B cell (primary cell): ENCODE results near the gene CDH7. TPM values are rescaled to one million over a fixed set of nuclear protein-coding genes. Genes with fewer than 3 reads are reported as not detected.

ENCODE experiments used
- ATAC-seq: fragments of 200-7000 bp; cut with Tn5 transposase; one replicate; pipeline ENCODE4 v1.10.0; 2021; ENCODE audit warnings: low read depth, mild to moderate bottlenecking, moderate number of reproducible peaks, moderate library complexity
- CTCF ChIA-PET: fragments of 350-600 bp; sonication (Branson Sonifier 250); formaldehyde crosslinking; loops from one replicate; lab custom pipeline; 2021; ENCODE audit warnings: antibody characterized with exemption, inconsistent platforms; lab: Charles Lee
- POLR2A ChIA-PET: fragments of 350-600 bp; sonication (Branson Sonifier 250); formaldehyde crosslinking; loops from one replicate; lab custom pipeline; 2021; ENCODE audit warnings: antibody characterized with exemption; lab: Charles Lee
- DNase-seq: peaks from one replicate; pipeline ENCODE4 v3.0.0; 2013
- H2AFZ ChIP-seq: 2 replicates; pipeline ENCODE4 v1.6.1; 2012; ENCODE audit warnings: mild to moderate bottlenecking, low read depth, low read length; ENCODE audit not compliant: insufficient read depth, poor library complexity, severe bottlenecking
- H3K27ac ChIP-seq, 2 donors: 1 replicate in 1 of 2; 2 replicates in 1 of 2; pipeline ENCODE4 v1.5.1; 2012 to 2013; ENCODE audit warnings: low read length in 2 of 2, mild to moderate bottlenecking in 2 of 2, moderate library complexity in 1 of 2
- H3K27me3 ChIP-seq, 4 experiments: fragments of 200-600 bp in 1 of 4; sonication (generic) in 1 of 4; replicated peaks in 1 of 4; 1 replicate in 2 of 4; 2 replicates in 2 of 4; pipeline versions ENCODE4 v1.6.1 to v1.7.0; 2013 to 2016; ENCODE audit warnings: low read length in 3 of 4, mild to moderate bottlenecking in 2 of 4, mixed read lengths in 1 of 4, moderate library complexity in 1 of 4; ENCODE audit not compliant: insufficient read depth in 4 of 4, control insufficient read depth in 3 of 4; ENCODE audit errors: control extremely low read depth in 1 of 4
- H3K36me3 ChIP-seq, 2 experiments: replicated peaks in 1 of 2; 1 replicate in 1 of 2; 2 replicates in 1 of 2; pipeline versions ENCODE4 v1.6.1 to v1.7.1; 2013; ENCODE audit warnings: low read length in 1 of 2; ENCODE audit not compliant: insufficient read depth in 2 of 2, control insufficient read depth in 1 of 2; ENCODE audit errors: control extremely low read depth in 1 of 2, extremely low read depth in 1 of 2
- H3K4me1 ChIP-seq, 2 donors: fragments of 200-600 bp in 1 of 2; sonication (generic) in 1 of 2; 1 replicate in 1 of 2; 2 replicates in 1 of 2; pipeline versions ENCODE4 v1.5.1 to v1.6.1; 2013 to 2017; ENCODE audit warnings: low read length in 2 of 2; ENCODE audit not compliant: control insufficient read depth in 2 of 2, insufficient read depth in 2 of 2
- H3K4me2 ChIP-seq: replicated peaks from 2 replicates; pipeline ENCODE3; 2012; ENCODE audit warnings: mild to moderate bottlenecking, low read depth, low read length; ENCODE audit not compliant: poor library complexity, severe bottlenecking
- H3K4me3 ChIP-seq, 5 experiments: fragments of 200-600 bp in 1 of 5; sonication (generic) in 1 of 5; 1 replicate in 3 of 5; 2 replicates in 2 of 5; pipeline versions ENCODE4 v1.5.1 to v1.7.0; 2011 to 2016; ENCODE audit warnings: low read length in 4 of 5, mild to moderate bottlenecking in 4 of 5, low read depth in 2 of 5, control low read depth in 1 of 5, moderate library complexity in 1 of 5; ENCODE audit not compliant: insufficient read depth in 1 of 5; ENCODE audit errors: control extremely low read depth in 1 of 5, extremely low read depth in 1 of 5
- H3K79me2 ChIP-seq: fragments of 200-600 bp; sonication (generic); one replicate; pipeline ENCODE4 v1.6.0; 2016; ENCODE audit warnings: low read length; ENCODE audit not compliant: control insufficient read depth, insufficient read depth
- H3K9ac ChIP-seq: fragments of 200-600 bp; sonication (generic); 2 replicates; pipeline ENCODE4 v1.6.1; 2017; ENCODE audit warnings: mild to moderate bottlenecking, low read length, moderate library complexity
- H3K9me3 ChIP-seq, 3 donors: one replicate each; pipeline versions ENCODE4 v1.6.1 to v1.7.1; 2013; ENCODE audit warnings: low read length in 2 of 3; ENCODE audit not compliant: control insufficient read depth in 2 of 3, insufficient read depth in 1 of 3; ENCODE audit errors: control extremely low read depth in 1 of 3
- H4K20me1 ChIP-seq: 2 replicates; pipeline ENCODE4 v1.6.0; 2012; ENCODE audit warnings: mild to moderate bottlenecking, low read length; ENCODE audit not compliant: insufficient read depth, control insufficient read depth, poor library complexity, severe bottlenecking
- H3K27ac Mint-ChIP-seq: one replicate; pipeline ENCODE4 v1.8.0; 2021; ENCODE audit warnings: mixed read lengths
- H3K27me3 Mint-ChIP-seq: one replicate; pipeline ENCODE4 v1.8.0; 2021; ENCODE audit warnings: mixed read lengths
- H3K4me1 Mint-ChIP-seq: one replicate; pipeline ENCODE4 v1.8.0; 2021; ENCODE audit warnings: mixed read lengths
- H3K4me3 Mint-ChIP-seq: one replicate; pipeline ENCODE4 v1.8.0; 2021; ENCODE audit warnings: mixed read lengths
- H3K9me3 Mint-ChIP-seq: one replicate; pipeline ENCODE4 v1.8.0; 2022; ENCODE audit warnings: mixed read lengths; ENCODE audit not compliant: insufficient read depth
- EZH2 ChIP-seq: IDR thresholded peaks from 2 replicates; pipeline ENCODE4 v1.6.1; 2012; ENCODE audit warnings: borderline replicate concordance, low read depth, mild to moderate bottlenecking, moderate library complexity, low read length; ENCODE audit not compliant: insufficient read depth, poor library complexity, severe bottlenecking
- WGBS: methylation state at CpG from one replicate; pipeline ENCODE4 v1.1.5; 2013; ENCODE audit warnings: missing lambda C conversion rate; ENCODE audit not compliant: insufficient coverage; 5-methylcytosine and 5-hydroxymethylcytosine counted together
- intact Hi-C: fragments of 100-400 bp; cut with micrococcal nuclease; formaldehyde crosslinking; loops from one replicate; pipeline ENCODE4 v1.10.0; 2022
- polyA plus RNA-seq: library from polyadenylated mRNA; depleted of rRNA; stranded (reverse); fragments of >200 nt; gene quantifications from 2 replicates; pipeline ENCODE4 v1.2.3, GENCODE V29; 2012
- total RNA-seq, 2 donors: library from RNA; stranded (reverse); fragments of 120-200 nt in 1 of 2; gene quantifications; 1 replicate in 1 of 2; 2 replicates in 1 of 2; pipeline versions ENCODE4 v1.2.3 to v1.2.4, GENCODE V29; 2013 to 2022
- TF ChIP-seq, protein P1 (sequence below): fragments of 200-600 bp; IDR thresholded peaks from one replicate; pipeline ENCODE4 v1.8.0; 2022; ENCODE audit warnings: antibody characterized with exemption, mild to moderate bottlenecking

CDH7 gene
- total and polyA plus RNA-seq, 2 donors (not counting 1 experiment from before 2014, with no cell fraction given), result not detected

DNA sequence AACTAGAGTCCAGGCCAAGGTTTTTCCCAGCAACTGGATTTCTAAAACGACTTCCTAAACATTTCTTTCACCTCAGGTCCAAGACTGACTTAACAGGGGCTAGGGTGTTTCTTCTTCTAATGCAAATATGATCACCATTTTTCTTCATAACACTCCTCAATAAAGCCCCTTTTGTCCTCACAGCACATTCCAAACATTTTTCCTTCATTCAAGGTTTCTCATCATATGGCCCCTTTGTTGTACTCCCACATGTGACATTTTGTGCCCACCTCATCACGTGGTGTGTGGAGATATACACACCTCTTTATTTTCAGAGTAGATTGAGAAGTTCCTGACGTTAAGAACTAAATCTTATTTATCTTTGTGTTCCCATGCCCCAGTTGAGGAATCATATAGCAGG, 3.9 kb upstream of the CDH7 start:
- CTCF ChIA-PET, result no interaction called here
- Histone ChIP-seq H3K9me3 (peaks cover 0 to 3% (median 1%) of the 10 kb centered on the region in 3 donors), H3K4me3 (no peak overlapping the region), H3K27ac (no peak overlapping the region), H3K4me2 (no peak overlapping the region), H2AFZ (no peak overlapping the region), H3K9ac (no peak overlapping the region), H3K36me3 (no peaks in the 10 kb centered on the region), H3K79me2 (no peaks in the 10 kb centered on the region), H4K20me1 (no peaks in the 10 kb centered on the region), H3K27me3 (peaks cover 0 to 13% (median 0%) of the 10 kb centered on the region in 4 experiments), H3K4me1 (no peaks in the 10 kb centered on the region)
- Mint-ChIP-seq H3K4me1 (no peaks in the 10 kb centered on the region), H3K4me3 (no peak overlapping the region), H3K9me3 (no peaks in the 10 kb centered on the region), H3K27me3 (peaks cover 16% of the 10 kb centered on the region), H3K27ac (no peak overlapping the region)
- POLR2A ChIA-PET, result no interaction called here
- ATAC-seq (no peak), DNase-seq (no peak)
- intact Hi-C loops, result no loop called here
- 67% methylated on average over 1 of the region's 3 CpGs for WGBS
- TF ChIP-seq, protein P1, sequence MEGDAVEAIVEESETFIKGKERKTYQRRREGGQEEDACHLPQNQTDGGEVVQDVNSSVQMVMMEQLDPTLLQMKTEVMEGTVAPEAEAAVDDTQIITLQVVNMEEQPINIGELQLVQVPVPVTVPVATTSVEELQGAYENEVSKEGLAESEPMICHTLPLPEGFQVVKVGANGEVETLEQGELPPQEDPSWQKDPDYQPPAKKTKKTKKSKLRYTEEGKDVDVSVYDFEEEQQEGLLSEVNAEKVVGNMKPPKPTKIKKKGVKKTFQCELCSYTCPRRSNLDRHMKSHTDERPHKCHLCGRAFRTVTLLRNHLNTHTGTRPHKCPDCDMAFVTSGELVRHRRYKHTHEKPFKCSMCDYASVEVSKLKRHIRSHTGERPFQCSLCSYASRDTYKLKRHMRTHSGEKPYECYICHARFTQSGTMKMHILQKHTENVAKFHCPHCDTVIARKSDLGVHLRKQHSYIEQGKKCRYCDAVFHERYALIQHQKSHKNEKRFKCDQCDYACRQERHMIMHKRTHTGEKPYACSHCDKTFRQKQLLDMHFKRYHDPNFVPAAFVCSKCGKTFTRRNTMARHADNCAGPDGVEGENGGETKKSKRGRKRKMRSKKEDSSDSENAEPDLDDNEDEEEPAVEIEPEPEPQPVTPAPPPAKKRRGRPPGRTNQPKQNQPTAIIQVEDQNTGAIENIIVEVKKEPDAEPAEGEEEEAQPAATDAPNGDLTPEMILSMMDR, result no peak
- TF ChIP-seq EZH2, result no peak

DNA sequence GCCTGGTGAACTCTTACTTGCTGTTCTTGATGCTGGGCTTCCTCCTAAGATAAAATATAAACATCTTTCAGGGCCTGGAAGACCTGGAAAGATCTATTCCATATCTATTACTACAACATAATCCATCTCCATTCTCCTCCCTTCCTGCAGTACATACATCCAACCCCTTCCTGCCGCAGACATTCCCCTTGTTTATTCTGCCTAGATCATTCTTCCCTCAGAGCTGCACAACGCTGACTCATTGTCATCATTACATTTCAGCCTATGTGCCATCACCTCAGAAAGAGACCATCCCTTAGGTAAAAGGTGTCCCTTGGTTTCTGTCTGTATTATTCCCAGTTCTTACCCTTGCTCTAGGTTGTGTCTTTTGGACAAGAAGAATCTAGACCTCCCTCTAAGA, 2.5 kb upstream of the CDH7 start:
- Histone ChIP-seq H4K20me1 (no peaks in the 10 kb centered on the region), H3K27me3 (peaks cover 0 to 13% (median 0%) of the 10 kb centered on the region in 4 experiments), H3K79me2 (no peaks in the 10 kb centered on the region), H3K4me1 (no peaks in the 10 kb centered on the region), H3K4me3 (no peak overlapping the region), H3K9ac (no peak overlapping the region), H3K36me3 (no peaks in the 10 kb centered on the region), H2AFZ (no peak overlapping the region), H3K9me3 (no peaks in the 10 kb centered on the region), H3K27ac (no peak overlapping the region), H3K4me2 (no peak overlapping the region)
- TF ChIP-seq EZH2, result no peak
- TF ChIP-seq, protein P1, result no peak
- intact Hi-C loops, result no loop called here
- DNase-seq, result no peak
- Mint-ChIP-seq H3K4me3 (no peak overlapping the region), H3K27ac (no peak overlapping the region), H3K9me3 (no peaks in the 10 kb centered on the region), H3K27me3 (peaks cover 16% of the 10 kb centered on the region), H3K4me1 (no peaks in the 10 kb centered on the region)
- no peak for ATAC-seq
- 61% methylated on average over 2 of the region's 2 CpGs for WGBS
- POLR2A ChIA-PET, result no interaction called here
- CTCF ChIA-PET, result no interaction called here
